ENCODE measurements around the gene ZNF219. TPM values are rescaled to one million over a fixed set of nuclear protein-coding genes. Genes with fewer than 3 reads are reported as not detected.

The ZNF219 gene
- 10.8 and 12.9 TPM in 2 replicates for total RNA-seq

DNA sequence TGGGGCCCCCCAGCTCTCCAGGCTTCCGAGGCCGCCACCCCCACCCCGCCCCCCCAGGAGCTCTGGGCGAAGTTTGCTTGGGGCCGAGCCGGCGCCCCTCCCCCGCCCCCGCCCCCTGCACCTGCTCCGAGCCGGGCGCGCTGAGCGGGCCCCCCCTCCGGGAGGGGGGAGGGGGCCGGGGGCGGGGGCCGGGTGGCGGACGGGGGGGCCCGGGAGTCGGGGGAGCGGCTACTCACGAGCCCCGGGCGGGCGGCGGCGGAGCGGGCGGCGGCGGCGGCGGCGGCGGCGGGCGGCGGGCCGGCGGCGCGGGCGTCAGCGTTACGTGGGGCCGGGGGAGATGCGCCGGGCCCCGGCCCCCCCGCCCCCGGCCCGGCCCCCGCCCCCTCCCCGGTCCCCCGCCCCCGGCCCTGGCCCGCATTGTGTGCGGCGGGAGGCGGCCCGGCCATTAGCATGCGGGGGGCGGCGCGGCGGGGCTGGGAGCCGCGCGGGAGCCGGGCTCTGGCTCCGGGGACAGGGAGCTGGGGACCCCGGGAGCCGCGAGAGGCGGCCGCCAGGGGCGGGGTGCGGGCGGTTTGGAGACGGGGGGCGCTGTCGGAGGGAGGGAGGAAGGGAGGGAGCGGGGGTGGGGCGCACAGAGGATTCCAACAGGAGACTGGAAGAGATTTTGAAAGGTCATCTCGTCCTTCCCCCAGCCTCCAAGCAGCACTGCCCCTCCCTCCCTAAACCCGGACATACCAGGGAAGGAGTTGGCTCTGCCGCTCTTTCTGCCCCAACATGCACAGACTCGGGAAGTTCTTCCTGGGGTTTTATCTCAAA, at the start of gene ZNF219:
Gene ZNF219, minus strand, starts transcription at position 580 of the 816 bp plus-strand sequence. CDS start 5,064 bp downstream, outside the sequence.

DNA sequence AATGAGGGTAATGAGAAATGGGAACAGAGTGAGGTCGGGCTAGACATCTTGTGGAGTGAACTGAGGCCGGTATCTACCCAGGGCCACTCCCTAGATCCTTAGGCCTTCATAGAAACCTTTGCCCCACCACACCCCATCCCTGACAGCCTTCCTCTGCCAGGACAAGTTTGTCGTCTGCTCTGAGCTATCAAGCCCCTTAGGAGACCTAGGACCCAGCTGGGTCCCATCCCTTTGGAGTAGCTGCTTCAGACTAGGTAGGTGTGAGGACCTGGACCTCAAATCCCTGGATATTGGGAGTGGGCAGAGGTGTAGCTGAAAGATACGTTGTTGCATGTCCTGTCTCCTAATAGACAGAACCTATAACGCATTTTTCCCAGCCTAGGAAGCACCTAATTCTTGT, 2.5 kb upstream of the ZNF219 start, which contains the start of gene TMEM253:
Gene TMEM253, plus strand, starts transcription at position 136 of the 400 bp plus-strand sequence. CDS start 278 bp downstream, outside the sequence.

DNA sequence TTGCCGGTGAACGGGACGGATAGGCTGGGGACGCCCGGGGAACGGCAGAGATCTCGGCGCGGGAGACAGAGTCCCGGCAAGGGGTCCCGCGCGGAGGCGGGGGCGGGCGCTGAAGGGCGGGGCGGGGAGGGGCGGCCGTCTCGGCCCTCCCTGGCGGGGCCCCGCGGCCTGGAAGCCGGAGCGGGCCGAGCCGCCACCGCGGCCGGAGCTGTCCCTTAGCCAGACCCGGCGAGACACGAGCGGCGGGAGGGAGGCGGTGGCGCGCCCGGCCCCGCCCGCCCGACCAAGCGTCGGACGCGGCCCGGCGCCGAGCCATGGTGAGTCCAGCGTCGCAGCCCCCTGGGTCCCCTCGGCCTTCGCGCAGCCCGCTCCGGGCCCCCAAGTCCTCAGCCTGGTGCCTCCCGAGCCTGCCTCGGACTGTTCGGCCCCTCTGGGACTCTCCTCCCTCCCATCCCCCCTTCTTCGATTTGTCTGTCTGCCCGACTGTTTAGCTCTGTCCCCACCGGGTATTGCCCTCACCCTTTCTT, 28.3 kb downstream of the ZNF219 start, which contains the start of gene ARHGEF40:
Gene ARHGEF40, plus strand, starts transcription at position 222 of the 527 bp plus-strand sequence. Its CDS starts 93 bp downstream, at position 315.

DNA sequence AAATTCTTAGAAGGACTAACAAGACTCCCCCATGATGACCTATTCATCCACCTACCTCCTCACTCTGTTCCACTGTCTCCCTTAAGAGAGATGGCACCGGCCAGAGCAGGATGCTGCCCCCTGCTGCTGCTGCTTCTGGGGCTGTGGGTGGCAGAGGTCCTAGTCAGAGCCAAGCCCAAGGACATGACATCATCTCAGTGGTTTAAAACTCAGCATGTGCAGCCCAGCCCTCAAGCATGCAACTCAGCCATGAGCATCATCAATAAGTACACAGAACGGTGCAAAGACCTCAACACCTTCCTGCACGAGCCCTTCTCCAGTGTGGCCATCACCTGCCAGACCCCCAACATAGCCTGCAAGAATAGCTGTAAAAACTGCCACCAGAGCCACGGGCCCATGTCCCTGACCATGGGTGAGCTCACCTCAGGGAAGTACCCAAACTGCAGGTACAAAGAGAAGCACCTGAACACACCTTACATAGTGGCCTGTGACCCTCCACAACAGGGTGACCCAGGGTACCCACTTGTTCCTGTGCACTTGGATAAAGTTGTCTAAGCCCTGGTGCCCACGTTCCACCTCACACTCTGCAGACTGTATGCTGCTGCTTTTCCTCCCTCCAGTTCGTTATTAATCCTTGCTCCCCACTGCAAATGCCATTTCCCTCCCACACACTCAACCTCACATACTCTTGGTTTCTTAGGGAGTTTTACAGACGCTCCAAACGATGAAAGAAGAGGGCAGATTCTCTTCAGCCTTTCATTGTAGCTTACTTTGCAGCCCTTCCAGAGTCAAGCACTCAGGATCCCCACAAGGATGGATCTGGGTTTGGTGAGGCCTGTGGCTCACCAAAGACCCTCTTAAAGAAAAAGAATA, 40.4 kb downstream of the ZNF219 start, which contains the start of gene RNASE8:
Gene RNASE8, plus strand, starts transcription at position 20 of the 873 bp plus-strand sequence. Its CDS starts 71 bp downstream, at position 91.

DNA sequence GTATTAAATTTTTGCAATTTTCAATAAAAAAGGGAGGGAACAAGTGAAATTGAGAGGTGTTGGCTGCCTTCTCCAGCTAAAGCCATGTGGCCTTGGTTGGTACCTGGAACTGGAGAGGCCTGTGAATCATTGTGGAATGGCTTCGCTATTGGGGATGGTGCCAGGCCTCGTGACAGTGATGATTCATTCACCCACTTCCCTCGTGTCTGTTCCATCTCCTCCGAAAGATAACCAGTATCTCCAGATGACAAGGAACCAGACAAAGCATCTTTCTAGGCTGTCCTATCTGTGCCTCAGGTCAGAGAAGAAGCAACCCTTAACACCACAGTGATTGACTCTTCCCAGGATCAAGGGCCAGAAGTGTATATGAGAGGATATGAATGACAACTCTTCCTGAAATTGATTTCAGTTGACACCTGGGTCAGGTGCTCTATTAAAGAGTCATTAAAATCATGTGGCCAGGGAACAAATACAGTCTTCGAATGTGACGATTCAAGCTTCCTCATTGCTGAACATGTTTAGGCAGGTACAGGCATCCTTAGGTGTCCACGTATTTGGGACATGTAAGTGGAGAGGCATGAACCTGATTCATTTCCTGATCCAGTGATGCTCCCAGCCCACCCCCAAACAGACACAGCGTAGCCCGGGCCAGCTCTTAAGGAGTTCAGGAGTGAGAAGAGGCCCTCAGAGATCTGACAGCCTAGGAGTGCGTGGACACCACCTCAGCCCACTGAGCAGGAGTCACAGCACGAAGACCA, 56.6 kb downstream of the ZNF219 start, which contains the start of gene RNASE7:
Gene RNASE7, plus strand, starts transcription at position 687 of the 758 bp plus-strand sequence. CDS start 631 bp downstream, outside the sequence.

Small RNAs within 50 kb of the gene (small RNA-seq; reads per million reads assigned to genes)
- gene RNU6-252P, result not detected

Other genes starting within 250 kb of the ZNF219 start
- not detected in 2 replicates for gene RNASE3, start 207.3 kb downstream of the ZNF219 start, total RNA-seq
- not detected in 2 replicates for gene RNASE2, start 143.2 kb downstream of the ZNF219 start, total RNA-seq
- 35.6 and 45.4 TPM in 2 replicates for gene METTL17, start 108.7 kb downstream of the ZNF219 start, total RNA-seq
- not detected in 2 replicates for gene SLC39A2, start 99.4 kb downstream of the ZNF219 start, total RNA-seq
- 1.1 TPM in 1 of 2 replicates, not detected in the other for gene NDRG2, start 73.6 kb downstream of the ZNF219 start, total RNA-seq
- gene TPPP2, start 68.4 kb downstream of the ZNF219 start, total RNA-seq, result not detected in 2 replicates
- gene RNASE13, start 63.8 kb downstream of the ZNF219 start, total RNA-seq, result not detected in 2 replicates
- gene RNASE7, start 56.3 kb downstream of the ZNF219 start, total RNA-seq, result not detected in 2 replicates
- gene RNASE8, start 40.8 kb downstream of the ZNF219 start, total RNA-seq, result not detected in 2 replicates
- gene ARHGEF40, start 28.4 kb downstream of the ZNF219 start, total RNA-seq, result 27.9 and 46.5 TPM in 2 replicates
- under 0.01 TPM in 1 of 2 replicates, not detected in the other for gene TMEM253, start 2.4 kb upstream of the ZNF219 start, total RNA-seq
- gene OR5AU1, start 57.4 kb upstream of the ZNF219 start, total RNA-seq, result not detected in 2 replicates
- gene HNRNPC, start 170.8 kb upstream of the ZNF219 start, total RNA-seq, result 513 and 539 TPM in 2 replicates
- not detected in 2 replicates for gene RPGRIP1, start 181.4 kb upstream of the ZNF219 start, total RNA-seq

All from subcutaneous preadipocyte (primary cell).